Measurements from ENCODE around the gene PYROXD2.

PYROXD2 gene

DNA sequence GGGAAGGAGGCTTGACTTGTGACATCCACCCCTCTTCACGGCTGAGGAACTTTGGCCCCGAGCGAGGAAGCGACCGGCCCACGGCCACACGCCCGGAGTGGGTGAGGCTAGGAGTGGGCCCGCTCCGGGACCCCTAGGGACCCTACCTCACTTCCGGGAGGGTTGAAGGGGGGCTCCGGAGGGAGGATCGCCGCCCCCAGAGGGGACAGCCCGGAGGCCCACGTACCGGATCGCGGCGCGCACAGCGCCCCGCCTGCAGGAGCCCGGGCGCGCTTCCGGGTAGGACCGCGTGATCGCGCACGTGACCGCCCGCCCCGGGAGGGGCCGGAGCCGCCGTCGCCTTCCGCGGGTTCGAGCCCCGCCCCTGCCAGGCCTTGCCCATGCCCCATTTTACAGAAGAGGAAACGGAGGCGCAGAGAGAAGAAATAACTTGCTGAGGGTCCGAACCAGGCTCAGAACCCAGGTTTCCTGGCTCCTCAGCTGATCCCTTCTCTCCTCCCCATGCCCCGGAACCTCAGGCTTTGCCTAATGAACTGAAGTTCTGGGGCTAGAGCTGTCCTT is 31.8 kb upstream of the PYROXD2 start, which contains the start of gene HPS1:
HPS1 (minus strand) TSS at position 275 of the 561 bp plus-strand sequence. CDS start 3,695 bp downstream, outside the sequence.
- peak; percentile 65 for DNase-seq (ENCODE audit: low read depth)
- TF ChIP-seq, protein P1, sequence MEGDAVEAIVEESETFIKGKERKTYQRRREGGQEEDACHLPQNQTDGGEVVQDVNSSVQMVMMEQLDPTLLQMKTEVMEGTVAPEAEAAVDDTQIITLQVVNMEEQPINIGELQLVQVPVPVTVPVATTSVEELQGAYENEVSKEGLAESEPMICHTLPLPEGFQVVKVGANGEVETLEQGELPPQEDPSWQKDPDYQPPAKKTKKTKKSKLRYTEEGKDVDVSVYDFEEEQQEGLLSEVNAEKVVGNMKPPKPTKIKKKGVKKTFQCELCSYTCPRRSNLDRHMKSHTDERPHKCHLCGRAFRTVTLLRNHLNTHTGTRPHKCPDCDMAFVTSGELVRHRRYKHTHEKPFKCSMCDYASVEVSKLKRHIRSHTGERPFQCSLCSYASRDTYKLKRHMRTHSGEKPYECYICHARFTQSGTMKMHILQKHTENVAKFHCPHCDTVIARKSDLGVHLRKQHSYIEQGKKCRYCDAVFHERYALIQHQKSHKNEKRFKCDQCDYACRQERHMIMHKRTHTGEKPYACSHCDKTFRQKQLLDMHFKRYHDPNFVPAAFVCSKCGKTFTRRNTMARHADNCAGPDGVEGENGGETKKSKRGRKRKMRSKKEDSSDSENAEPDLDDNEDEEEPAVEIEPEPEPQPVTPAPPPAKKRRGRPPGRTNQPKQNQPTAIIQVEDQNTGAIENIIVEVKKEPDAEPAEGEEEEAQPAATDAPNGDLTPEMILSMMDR (IDR thresholded peaks at IDR 0.05; ENCODE audit: insufficient read depth, low read depth, low read length, missing control alignments), result no peak
- peak within 1 kb of the TSS; percentile 86 for H3K4me3 ChIP-seq (ENCODE audit: low read length)

DNA sequence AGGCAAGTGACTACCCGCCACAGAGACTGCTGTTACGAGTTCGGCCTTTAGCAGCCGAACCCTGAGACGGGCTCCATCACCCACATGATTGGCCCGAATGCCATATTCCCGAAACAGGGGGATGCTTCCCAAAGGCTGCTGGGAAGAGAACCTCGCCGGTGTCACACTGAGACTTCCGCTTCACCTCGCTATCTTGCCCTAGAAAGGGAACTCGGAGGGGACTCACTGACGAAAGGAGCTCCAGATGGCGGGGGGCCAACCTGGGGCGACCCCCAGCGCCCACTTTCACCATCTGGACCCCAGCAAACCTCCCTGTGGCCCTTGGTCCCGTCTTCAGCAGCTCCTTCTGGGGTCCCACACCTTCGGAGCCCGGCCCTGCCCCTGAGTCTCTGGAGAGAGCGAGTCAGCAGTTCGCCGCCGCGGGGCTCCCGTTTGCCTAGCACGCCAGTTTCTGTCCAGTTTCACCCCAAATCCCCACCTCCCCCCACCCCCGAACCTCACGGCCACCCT is 31.2 kb upstream of the PYROXD2 start:
- peak; percentile 33 for DNase-seq (ENCODE audit: low read depth)
- TF ChIP-seq, protein P1 (IDR thresholded peaks at IDR 0.05; ENCODE audit: insufficient read depth, low read depth, low read length, missing control alignments), result no peak
- H3K4me3 ChIP-seq (ENCODE audit: low read length), result peak overlapping the region; percentile 86

DNA sequence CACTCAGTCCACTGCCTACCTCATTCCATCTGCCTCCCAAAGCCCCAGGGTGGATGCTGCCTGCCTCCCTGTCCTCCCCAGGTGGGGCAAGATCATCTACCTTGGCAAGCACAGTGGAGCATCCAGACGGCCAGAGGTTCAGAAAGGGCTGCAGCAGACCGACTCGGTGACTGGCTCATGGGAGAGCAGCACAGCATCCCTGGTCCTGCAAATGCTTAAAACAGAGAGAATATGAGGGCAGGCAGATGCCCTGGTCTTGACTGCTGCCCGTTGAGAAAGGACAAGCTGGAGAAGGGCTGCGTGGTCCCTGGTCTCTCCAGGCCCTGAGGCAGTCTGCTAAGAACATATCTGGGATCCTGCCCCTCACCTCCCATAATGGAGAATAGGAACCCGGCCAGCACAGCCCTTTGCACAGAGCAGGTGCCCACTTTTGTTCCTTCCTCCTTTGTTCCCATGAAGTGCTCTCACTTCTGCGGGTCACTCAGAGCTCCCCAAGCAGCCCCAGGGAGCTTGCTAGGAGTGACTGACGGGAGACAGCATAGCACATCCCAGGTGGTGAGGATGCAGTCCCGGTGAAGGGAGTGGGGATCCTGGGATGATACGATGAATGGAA is 30.3 kb upstream of the PYROXD2 start:
- H3K4me3 ChIP-seq (ENCODE audit: low read length), result no peak overlapping the region
- TF ChIP-seq, protein P1 (IDR thresholded peaks at IDR 0.05; ENCODE audit: insufficient read depth, low read depth, low read length, missing control alignments), result no peak
- DNase-seq (ENCODE audit: low read depth), result no peak

DNA sequence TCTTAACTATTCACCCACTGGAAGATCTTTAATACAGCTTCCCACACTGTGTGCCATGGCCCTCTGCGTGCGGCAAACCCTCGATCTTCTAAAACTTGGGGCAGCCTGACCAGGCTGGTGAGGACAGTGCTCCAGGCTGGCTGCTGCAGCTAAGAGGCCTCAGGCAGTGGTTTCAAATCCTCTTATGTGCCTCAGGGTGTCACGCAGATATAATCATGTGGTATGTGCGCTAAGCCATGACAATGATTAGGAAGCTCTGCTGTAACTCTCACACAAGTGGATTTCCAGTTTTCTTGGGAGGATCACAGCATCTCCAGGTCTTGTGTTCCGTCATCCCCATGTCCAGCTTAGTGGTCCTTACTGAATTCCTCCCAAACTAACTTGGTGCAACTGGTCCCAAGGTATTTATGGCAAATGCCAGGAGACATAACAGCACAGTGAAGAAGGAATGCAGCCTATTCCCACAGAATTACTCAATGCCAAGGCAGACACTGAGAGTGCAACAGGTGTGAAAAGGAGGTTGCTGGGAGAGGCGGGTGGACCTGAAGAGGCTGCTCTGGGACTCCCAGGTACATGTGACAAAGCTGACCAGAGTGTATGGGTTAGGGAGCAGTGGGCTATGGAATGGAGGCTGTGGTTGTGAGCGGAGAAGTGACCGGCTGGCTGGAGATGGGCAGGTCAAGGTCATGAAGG is 29.5 kb upstream of the PYROXD2 start:
- TF ChIP-seq, protein P1 (IDR thresholded peaks at IDR 0.05; ENCODE audit: insufficient read depth, low read depth, low read length, missing control alignments), result no peak
- DNase-seq (ENCODE audit: low read depth), result no peak
- H3K4me3 ChIP-seq (ENCODE audit: low read length), result no peak overlapping the region

DNA sequence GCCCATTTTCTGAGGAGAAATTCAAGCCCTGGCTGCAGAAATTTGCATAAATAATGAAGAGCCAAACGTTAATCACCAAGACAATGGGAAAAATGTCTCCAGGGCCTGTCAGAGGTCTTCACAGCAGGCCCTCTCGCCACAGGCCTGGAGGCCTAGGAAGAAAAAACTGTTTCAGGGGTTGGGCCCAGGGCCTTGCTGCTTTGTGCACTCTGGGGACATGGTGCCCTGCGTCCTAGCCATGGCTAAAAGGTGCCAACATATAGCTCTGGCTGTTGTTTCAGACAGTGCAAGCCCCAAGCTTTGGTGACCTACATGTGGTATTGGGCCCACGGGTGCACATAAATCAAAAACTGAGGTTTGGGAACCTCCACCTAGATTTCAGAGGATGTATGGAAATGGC is 23.7 kb upstream of the PYROXD2 start:
- TF ChIP-seq, protein P1 (IDR thresholded peaks at IDR 0.05; ENCODE audit: insufficient read depth, low read depth, low read length, missing control alignments), result no peak
- no peak for DNase-seq (ENCODE audit: low read depth)
- no peak overlapping the region for H3K4me3 ChIP-seq (ENCODE audit: low read length)

DNA sequence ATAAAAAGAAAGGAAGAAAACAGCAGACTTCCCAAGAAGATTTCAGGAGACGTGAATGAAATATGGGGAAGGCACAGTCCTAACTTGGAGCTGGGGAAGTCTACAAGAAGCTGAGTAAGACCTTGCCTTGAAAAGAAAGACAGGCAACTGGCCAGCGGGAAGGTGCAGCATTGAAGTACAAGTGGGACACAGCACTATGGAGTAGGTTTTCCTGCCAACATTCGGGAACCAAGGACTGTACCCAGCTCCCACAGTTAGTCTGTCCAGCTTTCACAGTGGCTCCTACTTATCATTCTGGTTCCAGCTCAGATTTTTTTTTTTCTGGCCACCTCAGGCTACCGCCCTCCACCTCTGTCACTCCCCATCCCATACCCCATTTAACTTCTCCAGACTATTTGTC is 21.7 kb upstream of the PYROXD2 start:
- no peak overlapping the region for H3K4me3 ChIP-seq (ENCODE audit: low read length)
- TF ChIP-seq, protein P1 (IDR thresholded peaks at IDR 0.05; ENCODE audit: insufficient read depth, low read depth, low read length, missing control alignments), result no peak
- no peak for DNase-seq (ENCODE audit: low read depth)

Measured in epithelial cell of esophagus (primary cell).